HG03558 (cell line): ENCODE measurements around the gene LDLRAD4.

Experiments used
- ATAC-seq: cut with Tn5 transposase; IDR thresholded peaks from one replicate; pipeline ENCODE4 v1.9.1; 2021; ENCODE audit warnings: moderate number of reproducible peaks; ENCODE audit not compliant: unreplicated experiment; ENCODE audit errors: extremely low read depth

The LDLRAD4 gene

DNA sequence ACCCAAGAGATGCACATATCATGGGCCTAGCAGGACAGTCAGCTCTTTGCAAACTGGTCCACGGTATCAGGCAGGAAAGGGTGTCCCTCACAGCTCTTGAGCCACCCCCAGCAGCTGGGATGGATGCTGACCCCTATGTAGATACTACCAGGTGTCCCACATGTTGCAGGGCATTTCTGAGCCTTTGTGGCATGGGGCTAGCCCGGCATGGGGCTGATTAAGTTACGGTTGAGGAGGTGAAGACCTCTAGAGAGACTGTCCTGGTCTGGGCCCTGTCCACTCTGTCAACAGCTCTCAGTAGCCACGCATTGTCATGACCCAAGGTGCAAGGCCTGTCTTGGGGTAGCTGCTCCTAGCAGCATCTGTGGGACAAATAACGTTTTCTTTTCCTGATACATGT, 6.7 kb downstream of the LDLRAD4 start:
- no peak for ATAC-seq

DNA sequence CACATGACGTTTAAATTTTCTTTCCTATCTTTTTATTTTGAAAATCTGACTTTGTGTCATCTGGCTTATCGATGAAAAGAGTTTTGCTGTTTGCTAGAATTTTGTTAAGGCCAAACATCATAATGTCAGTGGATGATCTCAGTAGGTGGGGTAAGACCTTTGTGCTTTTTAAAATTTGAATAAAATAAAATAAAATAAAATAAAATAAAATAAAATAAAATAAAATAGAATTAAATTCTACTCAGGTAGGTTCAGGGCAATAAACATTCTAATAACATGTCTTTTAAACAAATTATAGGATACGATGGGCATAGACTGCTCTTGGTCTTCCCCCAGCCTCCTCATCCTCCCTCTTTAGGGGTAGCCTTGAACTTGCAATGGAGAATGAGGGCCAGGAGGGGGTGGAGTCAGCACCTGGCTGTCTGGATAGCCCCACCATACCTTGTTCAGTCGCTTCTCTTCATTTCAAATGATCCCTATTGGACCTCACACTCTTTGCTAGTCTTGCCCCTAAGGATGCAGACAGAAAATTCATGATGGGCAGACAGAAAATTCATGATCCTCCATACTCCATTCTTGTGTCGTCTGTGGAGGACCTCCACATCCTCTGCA, 8.1 kb downstream of the LDLRAD4 start:
- ATAC-seq = no peak

DNA sequence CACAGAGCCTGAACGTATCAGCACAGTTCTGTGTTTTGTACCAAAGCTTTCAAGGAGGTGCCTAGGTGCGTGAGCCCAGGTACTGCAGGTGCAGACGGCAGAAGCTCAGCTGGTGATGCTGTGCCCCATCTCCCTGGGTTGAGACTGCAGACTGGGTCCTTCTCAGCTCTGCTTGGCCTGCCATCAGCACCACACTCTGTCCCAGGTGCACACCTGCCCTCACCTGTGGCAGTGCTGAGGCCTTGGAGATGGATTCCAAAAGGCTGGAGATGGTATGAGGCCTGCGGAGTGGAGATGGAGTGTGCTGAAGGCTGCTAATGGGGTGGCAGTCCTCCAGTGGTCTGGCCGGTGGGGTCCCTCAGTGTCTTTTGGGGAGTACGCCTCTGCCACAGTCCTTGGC, 9.3 kb downstream of the LDLRAD4 start:
- ATAC-seq = no peak

DNA sequence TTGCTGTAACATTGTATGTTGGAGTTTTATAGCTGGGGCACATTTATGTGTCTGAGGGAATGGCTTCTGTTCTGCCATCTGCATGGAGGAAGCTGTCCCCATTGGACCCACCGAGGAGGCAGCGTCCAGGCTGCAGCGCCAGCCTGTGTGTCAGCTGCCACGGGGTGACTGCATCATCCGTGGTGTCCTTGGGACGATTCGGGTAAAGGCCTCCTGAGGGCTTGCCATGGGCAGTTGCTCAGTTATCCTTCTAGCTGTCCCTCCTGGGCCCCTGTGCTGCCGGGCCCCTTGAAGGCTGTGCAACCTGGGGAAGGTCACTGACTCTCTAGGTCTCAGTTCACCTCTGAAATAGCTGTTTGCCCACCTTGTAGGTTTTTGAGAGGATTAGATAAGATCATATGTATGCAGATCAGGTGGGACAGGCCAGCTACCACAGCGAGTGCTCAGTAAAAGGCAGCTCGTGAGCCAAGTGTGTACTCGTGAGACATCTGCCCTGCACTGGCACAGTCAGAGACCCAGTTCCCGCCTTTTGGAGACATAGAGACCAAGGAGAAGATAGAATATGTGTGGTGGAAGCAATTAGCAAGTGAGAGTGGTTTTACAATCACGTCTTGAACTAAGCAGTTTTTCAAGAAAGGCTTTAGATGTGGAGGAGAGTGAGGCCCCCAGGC, 10.6 kb downstream of the LDLRAD4 start:
- no peak for ATAC-seq

DNA sequence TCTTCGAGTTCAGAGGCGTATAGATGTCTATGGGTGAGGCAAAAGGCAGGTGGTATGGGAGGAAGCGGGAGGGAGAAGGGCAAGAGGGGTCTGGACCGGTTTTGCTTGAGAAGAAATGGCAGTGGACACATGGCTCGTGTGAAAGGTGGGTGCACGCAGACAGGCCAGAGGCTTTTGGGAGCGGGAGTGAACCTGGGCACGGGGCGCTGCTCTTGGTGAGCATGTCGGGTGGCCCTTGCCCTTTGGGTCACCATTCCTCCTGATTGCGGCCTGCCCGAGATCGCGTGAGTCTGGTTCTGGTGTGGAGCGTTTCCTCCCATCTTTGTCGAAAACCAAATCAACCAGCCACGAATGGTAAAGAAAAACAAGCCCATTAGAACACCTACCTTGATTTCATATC, 12.6 kb downstream of the LDLRAD4 start:
- ATAC-seq = no peak

DNA sequence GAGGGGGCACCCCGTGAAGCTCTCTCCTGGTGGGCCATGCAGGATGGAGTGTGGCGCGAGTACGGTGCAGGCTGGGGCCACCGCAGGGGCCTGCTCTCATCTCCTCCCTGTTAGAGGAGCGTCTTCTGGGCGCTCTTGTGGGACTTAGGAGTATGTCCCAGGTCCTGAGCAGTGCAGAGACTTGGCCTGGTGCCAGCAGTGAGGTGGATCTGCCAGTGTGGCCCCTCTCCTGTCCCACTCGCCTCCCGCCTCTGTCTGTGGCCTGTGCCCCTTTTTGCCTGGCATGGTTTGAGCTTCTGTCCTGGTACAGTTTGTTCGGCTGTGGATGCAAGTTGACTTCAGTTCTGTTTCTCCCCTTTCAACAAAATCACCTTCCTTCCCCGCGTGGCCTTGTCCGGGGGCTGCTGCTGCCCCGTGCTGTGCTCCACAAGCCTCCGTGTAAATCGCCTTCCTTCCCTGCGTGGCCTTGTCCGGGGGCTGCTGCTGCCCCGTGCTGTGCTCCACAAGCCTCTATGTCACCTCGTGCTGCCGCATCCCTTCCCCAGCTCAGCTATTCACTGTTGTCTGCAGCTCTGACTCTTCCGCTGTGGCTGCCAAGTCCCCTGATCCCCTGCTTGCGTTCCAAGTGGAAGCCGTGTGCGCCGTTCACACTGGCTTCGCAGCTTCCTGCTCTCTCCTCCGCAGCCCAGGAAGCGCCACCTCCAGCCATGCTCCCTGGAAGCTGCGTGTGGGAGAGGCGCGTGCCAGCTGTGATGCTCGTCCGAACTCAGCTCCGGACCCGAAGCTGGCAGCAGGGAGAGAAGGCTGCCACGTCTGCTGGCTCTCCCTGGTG, 13.7 kb downstream of the LDLRAD4 start:
- no peak for ATAC-seq

DNA sequence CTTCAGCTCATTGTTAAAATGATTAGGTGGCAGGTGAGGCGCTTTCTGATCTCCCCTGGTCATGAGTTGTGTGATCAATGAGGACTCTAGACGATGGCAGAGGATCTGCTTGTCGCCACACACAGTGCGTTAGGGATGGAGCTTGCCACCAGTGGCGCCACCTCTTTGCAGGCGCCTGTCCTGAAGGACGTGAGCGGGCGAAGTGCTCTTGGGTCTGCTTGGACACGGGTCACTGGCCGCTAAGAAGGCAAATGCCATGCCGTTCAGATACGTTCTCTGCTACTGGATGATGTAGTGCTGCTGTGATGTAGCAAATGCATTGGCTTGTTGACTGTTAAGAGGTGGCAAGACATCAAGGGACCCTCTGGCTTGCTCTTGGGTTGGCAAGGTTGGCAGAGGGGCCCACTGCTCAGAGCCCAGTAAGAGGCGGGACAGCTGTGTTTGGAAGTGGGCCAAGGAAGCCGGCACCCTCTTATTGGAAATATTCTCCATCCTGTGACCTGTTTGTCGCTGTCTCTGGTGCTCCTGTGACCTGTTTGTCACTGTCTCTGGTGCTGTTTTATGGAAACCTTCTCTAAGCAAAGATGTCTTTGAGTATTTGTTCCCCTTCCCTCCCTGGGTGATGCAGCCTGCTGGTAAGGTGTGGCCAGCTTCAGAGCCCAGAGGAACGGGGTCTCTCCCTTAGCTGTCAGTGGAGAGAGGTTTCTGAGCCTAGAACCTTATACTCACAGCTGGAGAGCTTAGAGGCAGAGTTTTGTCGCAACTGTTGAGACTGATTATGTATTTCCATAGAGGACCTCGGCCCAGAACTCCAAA, 14.6 kb downstream of the LDLRAD4 start:
- no peak for ATAC-seq

DNA sequence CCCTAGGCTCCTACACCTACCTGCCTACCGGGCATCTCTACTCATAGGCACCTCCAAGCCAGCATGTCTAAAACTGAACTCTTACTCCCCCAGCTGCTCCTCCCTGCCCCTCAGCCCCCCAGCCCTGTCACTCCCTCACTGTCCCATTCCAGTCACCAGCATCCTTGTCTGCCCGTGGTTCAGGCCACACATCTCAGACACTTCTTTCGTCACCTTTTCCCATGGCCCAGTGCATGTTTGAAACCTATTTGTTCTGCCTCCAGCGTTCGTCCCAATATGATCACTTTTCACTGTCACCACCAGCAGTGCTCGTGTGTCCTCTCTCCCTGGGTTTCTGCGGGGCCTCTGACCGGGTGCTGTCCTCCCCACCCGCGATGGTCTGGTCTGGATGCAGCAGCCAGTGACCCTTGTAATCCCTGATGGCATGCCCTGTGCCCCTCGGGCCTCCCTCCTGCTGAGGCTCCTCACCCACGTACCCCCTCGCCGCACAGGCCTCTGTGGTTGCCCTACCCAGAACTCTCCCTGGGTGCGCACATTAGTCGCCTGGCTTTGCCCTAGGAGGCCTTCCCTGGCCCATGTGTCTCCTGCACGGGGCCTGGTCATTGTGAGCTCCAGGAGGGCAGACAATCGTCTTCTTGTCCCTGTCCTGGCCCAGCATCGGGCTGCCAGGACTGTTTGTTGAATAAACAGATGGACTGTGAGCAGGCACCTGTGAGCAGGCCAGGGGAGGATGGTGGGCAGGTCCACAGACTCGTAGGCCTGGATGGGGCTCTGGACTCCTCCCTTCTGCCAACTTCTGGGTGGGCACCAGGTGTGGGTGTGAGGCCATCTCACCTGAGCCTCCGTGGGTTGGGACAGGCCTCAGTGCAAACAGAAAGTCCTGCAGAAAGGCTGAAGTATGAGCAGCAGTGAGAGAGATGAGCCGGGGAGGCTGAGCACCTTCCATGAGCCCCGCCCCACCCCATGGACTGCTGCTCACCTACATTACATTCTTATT, 15.5 kb downstream of the LDLRAD4 start:
- no peak for ATAC-seq

DNA sequence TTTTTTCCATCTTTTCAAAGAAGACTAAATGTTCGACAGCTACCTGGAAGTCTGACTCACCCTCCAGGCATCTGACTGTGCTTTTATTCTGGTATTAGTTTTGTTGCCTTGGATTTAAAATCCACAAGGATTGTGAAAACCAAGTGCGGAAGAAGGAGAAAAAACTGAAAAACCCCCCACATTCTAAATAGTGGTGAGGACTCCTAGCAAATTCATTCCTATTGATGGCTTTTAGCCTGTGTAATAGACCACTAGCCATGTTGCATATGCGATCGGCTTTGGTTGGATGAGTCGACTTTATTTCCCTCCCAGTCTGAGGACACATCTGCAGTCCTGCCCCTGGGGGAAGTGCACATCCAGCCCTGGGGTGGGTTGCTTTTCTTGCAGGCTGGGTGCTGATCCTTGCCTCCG, 16.9 kb downstream of the LDLRAD4 start:
- ATAC-seq = no peak

DNA sequence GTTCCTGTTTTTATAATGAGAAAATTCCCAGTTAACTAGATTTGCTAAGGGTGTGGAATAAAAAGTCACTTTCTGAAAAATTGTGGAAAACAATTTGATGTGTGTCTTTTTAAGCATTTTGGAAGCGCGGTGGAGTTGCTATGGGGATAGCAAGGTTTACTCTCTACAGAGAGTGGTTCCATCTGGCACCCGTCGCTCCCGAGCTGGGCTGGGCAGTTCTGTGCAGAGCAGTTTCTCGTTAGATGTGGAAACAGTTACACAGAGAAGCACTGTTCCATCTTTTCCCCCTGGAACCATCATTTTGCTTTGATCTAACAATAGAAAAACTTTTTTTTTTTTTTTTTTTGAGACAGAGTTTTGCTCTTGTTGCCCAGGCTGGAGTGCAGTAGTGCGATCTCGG, 17.4 kb downstream of the LDLRAD4 start:
- no peak for ATAC-seq

DNA sequence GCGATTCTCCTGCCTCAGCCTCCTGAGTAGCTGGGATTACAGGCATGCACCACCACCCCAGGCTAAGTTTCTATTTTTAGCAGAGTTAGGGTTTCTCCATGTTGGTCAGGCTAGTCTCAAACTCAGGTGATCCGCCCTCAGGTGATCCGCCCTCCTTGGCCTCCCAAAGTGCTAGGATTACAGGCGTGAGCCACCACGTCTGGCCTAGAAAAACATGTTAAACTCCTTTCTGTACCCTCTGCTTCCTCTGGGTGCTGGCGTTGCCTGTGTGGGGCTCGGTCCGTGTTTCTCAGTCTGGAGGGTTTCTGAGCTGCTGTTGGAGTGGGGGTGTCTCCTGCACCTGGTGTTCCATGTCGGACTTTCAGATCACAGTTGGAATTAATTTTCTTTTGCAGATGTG, 17.9 kb downstream of the LDLRAD4 start:
- ATAC-seq = no peak

DNA sequence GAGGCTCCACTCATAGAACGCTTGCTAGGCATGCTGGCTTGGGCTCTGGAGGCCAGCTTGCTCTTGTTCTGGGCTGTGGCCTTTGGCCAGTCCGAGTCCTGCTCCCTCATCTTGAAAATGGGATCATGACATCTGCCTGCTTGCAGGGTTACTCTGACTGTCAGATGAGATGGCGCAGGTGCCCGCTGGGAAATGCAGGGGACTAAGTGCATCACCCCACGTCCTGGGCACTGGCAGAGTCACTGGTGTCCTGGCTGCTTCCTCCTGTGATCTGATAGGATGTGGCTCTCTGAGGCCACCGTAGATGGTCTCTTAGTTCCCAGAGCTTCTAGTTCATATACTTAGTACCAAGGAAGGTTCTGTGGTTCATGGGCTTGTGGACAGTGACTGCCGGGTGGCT, 18.5 kb downstream of the LDLRAD4 start:
- no peak for ATAC-seq

DNA sequence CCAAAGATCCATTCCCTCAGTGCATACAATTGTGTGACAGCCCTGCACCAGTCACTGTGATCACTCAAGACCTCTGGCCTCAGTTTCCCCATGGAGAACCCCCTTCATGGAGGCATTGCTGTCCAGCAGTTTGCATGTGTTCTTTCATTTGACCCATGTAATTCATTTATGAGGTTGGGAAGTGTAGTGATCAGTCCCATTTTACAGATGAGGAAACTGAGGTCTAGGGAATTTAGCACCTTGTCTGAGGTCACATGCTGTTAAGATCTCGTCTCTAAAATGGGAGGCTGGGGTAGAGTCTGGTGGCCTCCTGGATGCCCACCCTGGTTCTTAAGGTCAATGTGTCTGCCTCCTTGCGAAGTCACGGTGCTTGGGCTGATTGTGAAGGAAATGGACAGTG, 19.1 kb downstream of the LDLRAD4 start:
- no peak for ATAC-seq

DNA sequence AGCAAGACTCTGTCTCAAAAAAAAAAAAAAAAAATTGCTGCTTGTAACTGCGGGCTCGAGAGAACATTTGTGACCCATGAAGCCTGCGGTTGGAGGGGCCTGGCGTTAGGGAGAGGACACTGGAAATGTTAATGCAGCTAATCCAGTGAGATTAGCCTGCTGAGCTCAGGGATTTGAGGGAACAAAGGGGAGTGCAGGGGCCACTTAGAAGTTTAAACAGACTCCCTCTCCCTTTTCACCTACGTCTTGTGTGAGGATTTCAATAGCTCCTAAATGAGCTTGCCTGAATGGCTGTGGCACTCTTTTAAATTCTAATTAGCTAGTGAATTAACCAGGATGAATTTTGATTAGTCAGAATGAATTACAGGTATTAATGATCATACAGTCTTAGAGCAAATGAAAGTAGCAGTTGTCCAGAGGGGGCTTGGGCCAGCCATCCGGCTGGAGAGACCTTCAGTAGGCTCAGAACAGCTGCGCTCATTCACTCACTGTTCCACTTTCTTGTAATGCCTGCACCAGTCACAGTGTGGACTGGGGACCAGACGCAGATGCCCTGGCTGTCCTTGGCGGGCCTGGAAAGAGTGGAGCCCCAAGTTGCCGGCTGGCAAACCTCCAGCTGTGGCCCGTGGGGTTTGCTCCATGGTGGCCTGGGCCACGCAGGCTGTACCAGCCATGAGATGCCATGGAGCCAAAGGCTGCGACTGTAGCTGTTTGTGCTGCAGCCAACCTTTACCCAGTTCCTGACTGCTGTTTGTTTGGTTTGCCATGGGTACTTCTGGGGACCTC, 20.8 kb downstream of the LDLRAD4 start:
- no peak for ATAC-seq

DNA sequence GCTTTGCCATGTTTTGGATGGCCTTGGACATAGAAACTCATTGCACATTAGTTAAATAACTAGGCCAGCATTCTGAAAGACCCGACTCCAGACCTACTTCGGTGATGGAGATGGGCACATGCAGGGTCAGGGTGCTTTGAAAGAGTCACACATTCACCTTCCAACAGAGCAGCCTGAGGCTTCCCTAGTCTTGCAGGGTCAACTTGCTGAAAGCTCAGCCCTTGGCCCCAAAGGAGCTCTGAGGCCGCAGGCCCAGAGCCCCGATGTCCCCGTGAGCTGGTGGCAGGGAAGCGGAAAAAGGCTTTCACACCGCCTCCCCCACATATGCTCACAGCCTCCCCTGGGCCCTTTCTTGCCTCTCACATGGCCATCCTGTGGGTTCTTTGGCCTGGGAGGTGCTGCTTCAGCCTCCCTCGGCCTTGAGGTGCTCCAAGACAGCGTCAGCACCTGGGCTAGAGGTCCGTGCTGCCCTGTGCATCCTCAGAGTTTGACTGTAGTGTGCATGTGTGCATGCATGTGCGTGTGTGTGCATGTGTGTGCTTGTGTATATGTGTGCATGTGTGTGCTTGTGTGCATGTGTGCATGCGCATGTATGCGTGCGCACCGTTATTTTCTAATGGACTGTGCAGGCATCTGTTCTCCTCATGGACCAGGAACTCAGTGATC, 21.6 kb downstream of the LDLRAD4 start:
- no peak for ATAC-seq

DNA sequence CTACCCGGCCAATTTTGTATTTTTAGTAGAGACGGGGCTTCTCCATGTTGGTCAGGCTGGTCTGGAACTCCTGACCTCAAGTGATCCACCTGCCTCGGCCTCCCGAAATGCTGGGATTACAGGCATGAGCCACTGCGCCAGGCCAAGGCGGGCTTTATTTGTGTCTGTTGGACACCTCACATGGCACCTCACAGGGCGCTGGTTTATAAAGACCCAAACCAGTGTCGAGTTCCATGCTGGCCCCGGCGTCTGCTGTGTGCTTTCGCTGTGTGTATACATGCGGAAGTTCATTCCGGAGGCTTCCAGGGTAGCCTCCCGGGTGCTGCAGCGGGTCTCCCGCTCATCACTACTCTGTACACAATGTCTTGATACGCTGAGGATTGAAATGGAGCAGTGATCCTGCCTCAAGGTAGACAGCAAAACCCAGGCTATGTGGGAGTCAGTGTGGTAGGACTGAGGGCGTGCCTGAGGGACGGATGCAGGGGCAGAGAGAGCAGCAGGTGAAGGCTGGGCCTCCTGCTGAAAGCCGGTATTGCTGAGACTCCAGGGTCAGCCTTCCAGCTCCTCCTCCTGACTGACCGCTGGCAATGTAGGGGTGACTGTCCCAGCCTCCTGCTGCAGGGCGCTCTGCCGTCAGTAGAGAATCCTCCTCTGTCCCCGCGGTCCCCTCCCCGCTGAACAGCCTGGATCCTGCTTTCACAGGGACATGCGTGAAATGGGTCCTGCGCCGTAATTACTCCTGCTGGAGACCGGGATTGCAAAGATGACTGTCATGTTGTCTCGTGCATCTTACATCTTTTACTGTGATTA, 22.7 kb downstream of the LDLRAD4 start:
- ATAC-seq = no peak

DNA sequence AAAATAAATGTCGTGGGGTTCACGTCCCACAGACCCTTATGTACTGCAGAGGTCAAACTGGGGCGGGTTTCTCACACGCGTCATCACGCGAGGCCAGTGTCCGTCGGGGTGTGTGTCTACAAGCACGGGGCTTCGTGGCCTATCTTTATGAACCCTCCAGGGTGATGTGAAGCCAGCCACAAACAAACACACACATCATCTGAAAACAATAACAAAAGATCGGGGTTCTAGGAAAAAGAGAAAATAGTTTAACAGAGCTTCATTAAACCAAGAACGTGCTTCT, 23.3 kb downstream of the LDLRAD4 start:
- no peak for ATAC-seq

DNA sequence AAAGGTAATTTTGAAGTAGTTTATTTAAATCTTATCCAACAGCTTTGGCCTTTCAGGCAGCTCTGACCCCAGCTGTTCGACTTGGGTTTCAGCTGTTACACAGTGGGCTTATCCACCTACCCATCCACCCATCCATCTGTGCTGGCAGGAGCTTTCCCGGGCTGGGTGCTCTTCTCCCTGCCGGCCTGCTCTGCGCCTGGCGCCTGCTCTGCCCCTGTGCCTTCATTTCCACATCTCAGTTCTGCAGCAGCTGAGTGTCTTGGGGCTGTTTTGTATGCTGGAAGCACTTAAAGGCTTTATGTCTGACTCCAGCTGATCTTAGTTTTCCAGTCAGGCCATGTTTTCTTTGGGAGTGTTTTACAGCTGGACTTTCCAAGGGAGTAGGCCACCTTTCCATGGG, 24.2 kb downstream of the LDLRAD4 start:
- ATAC-seq = no peak
